HepG2 (cell line): Measurements from ENCODE around the gene ZNF620. TPM values are rescaled to one million over a fixed set of nuclear protein-coding genes. Genes with fewer than 3 reads are reported as not detected.

Source experiments
- NFKBIZ ChIP-seq: IDR thresholded peaks from 2 replicates; pipeline ENCODE4 v1.6.1; 2018; ENCODE audit warnings: missing genetic modification reagents, missing compliant biosample characterization
- PITX1 ChIP-seq: sonication (generic); formaldehyde crosslinking; IDR thresholded peaks from 2 replicates; pipeline ENCODE4 v1.5.1; 2020; ENCODE audit warnings: mild to moderate bottlenecking, missing genetic modification reagents
- TEF ChIP-seq: sonication (generic); formaldehyde crosslinking; IDR thresholded peaks from 2 replicates; pipeline ENCODE4 v1.5.0; 2020; ENCODE audit warnings: missing genetic modification reagents
- YEATS2 ChIP-seq: sonication (generic); formaldehyde crosslinking; IDR thresholded peaks from 2 replicates; pipeline ENCODE4 v1.4.0; 2020; ENCODE audit warnings: missing genetic modification reagents, borderline replicate concordance
- ZFP90 ChIP-seq: sonication (generic); formaldehyde crosslinking; IDR thresholded peaks from 2 replicates; pipeline ENCODE4 v1.8.0; 2022; ENCODE audit warnings: missing genetic modification reagents, mild to moderate bottlenecking, inconsistent platforms, borderline replicate concordance
- ZMYM4 ChIP-seq: sonication (generic); formaldehyde crosslinking; IDR thresholded peaks from 2 replicates; pipeline ENCODE4 v1.8.1; 2023; ENCODE audit warnings: mild to moderate bottlenecking, missing genetic modification reagents
- ZNF276 ChIP-seq: sonication (generic); formaldehyde crosslinking; IDR thresholded peaks from 2 replicates; pipeline ENCODE4 v1.4.0; 2020; ENCODE audit warnings: mild to moderate bottlenecking, low read depth, missing genetic modification reagents
- ZNF7 ChIP-seq: IDR thresholded peaks from 2 replicates; pipeline ENCODE4 v1.6.1; 2016; ENCODE audit warnings: missing biosample characterization, missing genetic modification reagents
- polyA plus RNA-seq, 8 experiments: library from polyadenylated mRNA; depleted of rRNA in 3 of 8; stranded (reverse) in 7 of 8; unstranded in 1 of 8; fragments of >200 nt; fragmentation: Illumina TruSeq in 4 of 8; extraction: Trizol in 4 of 8; gene quantifications; 2 replicates each; pipeline versions ENCODE4 v1.2.1 to v1.2.3, GENCODE V29; 2011 to 2016; ENCODE audit warnings: low read depth in 4 of 8, missing spikeins in 1 of 8, mixed read lengths in 1 of 8; ENCODE audit not compliant: insufficient read depth in 1 of 8
- total RNA-seq, 5 experiments: library from RNA; depleted of rRNA; stranded (reverse); fragments of >200 nt; fragmentation: Illumina TruSeq; extraction: Trizol; gene quantifications; 2 replicates each; pipeline ENCODE4 v1.2.3, GENCODE V29; 2016; ENCODE audit warnings: low read depth in 1 of 5
- TF ChIP-seq, protein P1 (sequence below): sonication (generic); formaldehyde crosslinking; IDR thresholded peaks from 2 replicates; pipeline ENCODE4 v1.5.0; 2020; ENCODE audit warnings: mild to moderate bottlenecking, missing genetic modification reagents, borderline replicate concordance
- TF ChIP-seq, protein P2 (sequence below): fragments of 450-650 bp; IDR thresholded peaks from 2 replicates; pipeline ENCODE4 v1.6.1; 2017; ENCODE audit warnings: mild to moderate bottlenecking

Gene ZNF620
- total and polyA plus RNA-seq, 2 of the 13 experiments (the other 11 are each of a cell fraction or from before 2014, with no cell fraction given): 2.3 to 12.2 TPM

DNA sequence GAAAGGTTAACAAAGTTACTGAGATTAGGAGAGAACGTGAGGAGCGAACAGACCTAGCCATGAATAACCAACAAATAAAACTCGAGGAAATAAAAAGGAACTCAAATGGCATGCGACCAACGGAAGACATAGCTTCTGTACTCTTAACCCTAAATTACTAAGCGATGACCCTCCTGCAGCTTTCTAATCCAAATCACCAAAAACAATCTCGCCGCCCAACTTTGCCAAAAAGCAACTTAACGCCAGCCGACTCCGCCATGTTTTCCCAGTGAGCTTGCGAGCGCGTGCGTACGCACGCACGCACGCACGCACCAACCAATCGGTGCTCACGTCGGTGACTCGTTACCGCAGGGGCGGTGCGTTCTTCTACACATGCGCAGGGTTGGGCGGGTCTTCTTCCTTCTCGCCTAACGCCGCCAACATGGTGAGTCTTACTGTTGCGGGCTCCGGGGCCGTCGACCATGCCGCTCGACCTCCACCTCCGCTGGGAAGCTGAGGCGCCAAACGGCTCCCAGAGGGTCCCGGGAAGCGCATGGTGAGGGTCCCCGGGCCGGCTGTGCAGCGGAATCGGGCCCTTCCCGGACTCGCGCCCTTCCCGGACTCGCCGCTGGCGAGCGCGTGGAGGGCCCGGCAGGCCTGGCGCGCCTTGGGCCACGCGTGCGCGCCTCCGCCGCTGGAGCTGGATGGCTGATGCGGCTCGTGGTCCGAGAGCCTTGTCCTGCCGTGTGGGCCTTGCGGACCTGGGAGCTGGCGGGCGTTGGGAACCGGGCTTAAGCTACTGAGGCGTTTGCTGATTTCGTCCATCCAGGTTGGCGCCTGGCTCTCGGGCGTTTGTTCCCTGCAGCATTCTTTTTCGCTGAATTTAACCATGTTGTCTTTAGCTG, 48.7 kb upstream of the ZNF620 start, which contains the start of gene RPL14 (continued):
- TF ChIP-seq, protein P1, sequence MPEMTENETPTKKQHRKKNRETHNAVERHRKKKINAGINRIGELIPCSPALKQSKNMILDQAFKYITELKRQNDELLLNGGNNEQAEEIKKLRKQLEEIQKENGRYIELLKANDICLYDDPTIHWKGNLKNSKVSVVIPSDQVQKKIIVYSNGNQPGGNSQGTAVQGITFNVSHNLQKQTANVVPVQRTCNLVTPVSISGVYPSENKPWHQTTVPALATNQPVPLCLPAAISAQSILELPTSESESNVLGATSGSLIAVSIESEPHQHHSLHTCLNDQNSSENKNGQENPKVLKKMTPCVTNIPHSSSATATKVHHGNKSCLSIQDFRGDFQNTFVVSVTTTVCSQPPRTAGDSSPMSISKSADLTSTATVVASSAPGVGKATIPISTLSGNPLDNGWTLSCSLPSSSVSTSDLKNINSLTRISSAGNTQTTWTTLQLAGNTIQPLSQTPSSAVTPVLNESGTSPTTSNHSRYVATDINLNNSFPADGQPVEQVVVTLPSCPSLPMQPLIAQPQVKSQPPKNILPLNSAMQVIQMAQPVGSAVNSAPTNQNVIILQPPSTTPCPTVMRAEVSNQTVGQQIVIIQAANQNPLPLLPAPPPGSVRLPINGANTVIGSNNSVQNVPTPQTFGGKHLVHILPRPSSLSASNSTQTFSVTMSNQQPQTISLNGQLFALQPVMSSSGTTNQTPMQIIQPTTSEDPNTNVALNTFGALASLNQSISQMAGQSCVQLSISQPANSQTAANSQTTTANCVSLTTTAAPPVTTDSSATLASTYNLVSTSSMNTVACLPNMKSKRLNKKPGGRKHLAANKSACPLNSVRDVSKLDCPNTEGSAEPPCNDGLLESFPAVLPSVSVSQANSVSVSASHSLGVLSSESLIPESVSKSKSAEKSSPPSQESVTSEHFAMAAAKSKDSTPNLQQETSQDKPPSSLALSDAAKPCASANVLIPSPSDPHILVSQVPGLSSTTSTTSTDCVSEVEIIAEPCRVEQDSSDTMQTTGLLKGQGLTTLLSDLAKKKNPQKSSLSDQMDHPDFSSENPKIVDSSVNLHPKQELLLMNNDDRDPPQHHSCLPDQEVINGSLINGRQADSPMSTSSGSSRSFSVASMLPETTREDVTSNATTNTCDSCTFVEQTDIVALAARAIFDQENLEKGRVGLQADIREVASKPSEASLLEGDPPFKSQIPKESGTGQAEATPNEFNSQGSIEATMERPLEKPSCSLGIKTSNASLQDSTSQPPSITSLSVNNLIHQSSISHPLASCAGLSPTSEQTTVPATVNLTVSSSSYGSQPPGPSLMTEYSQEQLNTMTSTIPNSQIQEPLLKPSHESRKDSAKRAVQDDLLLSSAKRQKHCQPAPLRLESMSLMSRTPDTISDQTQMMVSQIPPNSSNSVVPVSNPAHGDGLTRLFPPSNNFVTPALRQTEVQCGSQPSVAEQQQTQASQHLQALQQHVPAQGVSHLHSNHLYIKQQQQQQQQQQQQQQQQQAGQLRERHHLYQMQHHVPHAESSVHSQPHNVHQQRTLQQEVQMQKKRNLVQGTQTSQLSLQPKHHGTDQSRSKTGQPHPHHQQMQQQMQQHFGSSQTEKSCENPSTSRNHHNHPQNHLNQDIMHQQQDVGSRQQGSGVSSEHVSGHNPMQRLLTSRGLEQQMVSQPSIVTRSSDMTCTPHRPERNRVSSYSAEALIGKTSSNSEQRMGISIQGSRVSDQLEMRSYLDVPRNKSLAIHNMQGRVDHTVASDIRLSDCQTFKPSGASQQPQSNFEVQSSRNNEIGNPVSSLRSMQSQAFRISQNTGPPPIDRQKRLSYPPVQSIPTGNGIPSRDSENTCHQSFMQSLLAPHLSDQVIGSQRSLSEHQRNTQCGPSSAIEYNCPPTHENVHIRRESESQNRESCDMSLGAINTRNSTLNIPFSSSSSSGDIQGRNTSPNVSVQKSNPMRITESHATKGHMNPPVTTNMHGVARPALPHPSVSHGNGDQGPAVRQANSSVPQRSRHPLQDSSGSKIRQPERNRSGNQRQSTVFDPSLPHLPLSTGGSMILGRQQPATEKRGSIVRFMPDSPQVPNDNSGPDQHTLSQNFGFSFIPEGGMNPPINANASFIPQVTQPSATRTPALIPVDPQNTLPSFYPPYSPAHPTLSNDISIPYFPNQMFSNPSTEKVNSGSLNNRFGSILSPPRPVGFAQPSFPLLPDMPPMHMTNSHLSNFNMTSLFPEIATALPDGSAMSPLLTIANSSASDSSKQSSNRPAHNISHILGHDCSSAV (CRISPR knock-in tag): no peak
- TF ChIP-seq ZMYM4: peak; percentile 80
- 0 out of 2 replicates have a peak, but pooled peaks have one; percentile 67 for TF ChIP-seq ZNF276 (CRISPR knock-in tag)
- TF ChIP-seq TEF (CRISPR knock-in tag): no peak
- no peak for TF ChIP-seq NFKBIZ (CRISPR knock-in tag)
- peak; percentile 94 for TF ChIP-seq YEATS2
- TF ChIP-seq, protein P2, sequence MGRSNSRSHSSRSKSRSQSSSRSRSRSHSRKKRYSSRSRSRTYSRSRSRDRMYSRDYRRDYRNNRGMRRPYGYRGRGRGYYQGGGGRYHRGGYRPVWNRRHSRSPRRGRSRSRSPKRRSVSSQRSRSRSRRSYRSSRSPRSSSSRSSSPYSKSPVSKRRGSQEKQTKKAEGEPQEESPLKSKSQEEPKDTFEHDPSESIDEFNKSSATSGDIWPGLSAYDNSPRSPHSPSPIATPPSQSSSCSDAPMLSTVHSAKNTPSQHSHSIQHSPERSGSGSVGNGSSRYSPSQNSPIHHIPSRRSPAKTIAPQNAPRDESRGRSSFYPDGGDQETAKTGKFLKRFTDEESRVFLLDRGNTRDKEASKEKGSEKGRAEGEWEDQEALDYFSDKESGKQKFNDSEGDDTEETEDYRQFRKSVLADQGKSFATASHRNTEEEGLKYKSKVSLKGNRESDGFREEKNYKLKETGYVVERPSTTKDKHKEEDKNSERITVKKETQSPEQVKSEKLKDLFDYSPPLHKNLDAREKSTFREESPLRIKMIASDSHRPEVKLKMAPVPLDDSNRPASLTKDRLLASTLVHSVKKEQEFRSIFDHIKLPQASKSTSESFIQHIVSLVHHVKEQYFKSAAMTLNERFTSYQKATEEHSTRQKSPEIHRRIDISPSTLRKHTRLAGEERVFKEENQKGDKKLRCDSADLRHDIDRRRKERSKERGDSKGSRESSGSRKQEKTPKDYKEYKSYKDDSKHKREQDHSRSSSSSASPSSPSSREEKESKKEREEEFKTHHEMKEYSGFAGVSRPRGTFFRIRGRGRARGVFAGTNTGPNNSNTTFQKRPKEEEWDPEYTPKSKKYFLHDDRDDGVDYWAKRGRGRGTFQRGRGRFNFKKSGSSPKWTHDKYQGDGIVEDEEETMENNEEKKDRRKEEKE: no peak
- TF ChIP-seq PITX1: 0 out of 2 replicates have a peak, but pooled peaks have one; percentile 19
- TF ChIP-seq ZFP90 (CRISPR knock-in tag): peak; percentile 22; the same call in 1 of the 2 replicates
- no peak for TF ChIP-seq ZNF7 (CRISPR knock-in tag)
